ENCODE results near the gene RNF144A.

DNA sequence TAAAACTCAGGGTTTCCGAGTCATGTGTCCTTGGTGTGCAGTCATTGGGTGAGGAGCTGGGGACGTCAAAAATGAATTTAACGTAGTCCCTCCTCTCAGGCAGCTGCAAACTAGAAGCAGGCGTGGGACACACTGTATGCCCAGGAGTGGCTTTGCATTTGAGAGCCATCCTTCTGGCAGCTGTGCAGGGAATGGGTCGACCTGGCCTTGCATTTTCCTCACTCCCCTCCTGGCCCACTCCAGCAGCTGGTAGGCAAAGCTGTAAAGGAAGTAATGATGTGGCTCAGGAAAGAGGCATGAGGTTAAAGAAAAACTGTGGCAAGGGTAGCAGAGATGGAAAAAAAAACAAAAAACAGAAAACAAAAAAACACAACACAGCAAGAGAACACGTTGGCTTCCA lies 46.5 kb downstream of the RNF144A start:
- TF ChIP-seq, protein P1, sequence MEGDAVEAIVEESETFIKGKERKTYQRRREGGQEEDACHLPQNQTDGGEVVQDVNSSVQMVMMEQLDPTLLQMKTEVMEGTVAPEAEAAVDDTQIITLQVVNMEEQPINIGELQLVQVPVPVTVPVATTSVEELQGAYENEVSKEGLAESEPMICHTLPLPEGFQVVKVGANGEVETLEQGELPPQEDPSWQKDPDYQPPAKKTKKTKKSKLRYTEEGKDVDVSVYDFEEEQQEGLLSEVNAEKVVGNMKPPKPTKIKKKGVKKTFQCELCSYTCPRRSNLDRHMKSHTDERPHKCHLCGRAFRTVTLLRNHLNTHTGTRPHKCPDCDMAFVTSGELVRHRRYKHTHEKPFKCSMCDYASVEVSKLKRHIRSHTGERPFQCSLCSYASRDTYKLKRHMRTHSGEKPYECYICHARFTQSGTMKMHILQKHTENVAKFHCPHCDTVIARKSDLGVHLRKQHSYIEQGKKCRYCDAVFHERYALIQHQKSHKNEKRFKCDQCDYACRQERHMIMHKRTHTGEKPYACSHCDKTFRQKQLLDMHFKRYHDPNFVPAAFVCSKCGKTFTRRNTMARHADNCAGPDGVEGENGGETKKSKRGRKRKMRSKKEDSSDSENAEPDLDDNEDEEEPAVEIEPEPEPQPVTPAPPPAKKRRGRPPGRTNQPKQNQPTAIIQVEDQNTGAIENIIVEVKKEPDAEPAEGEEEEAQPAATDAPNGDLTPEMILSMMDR (IDR thresholded peaks at IDR 0.05) = no peak
- TF ChIP-seq EZH2 (IDR thresholded peaks at IDR 0.05; ENCODE audit: borderline replicate concordance, insufficient read depth, low read depth, low read length, poor library complexity, severe bottlenecking) = no peak
